GM13977 (cell line): Measurements from ENCODE around the gene ACOT7.

Source experiments
- DNase-seq: peaks from one replicate; pipeline ENCODE4 v3.0.0; 2012; ENCODE audit warnings: low spot score
- CTCF ChIP-seq: IDR thresholded peaks from 2 replicates; pipeline ENCODE4 v1.5.1; 2012; ENCODE audit warnings: mild to moderate bottlenecking, control low read depth; ENCODE audit not compliant: insufficient read depth; ENCODE audit errors: extremely low read depth, missing control alignments
- in situ Hi-C: fragments of 300-500 bp; cut with MboI; formaldehyde crosslinking; loops from one replicate; pipeline ENCODE4 v1.12.0; 2022; ENCODE audit warnings: low sequenced_read_pairs, low pct_unique_long_range_greater_than_20kb, mixed read lengths, inconsistent platforms; ENCODE audit not compliant: unreplicated experiment

ACOT7 gene

GRCh38 chr1:6359216-6360116 lies 34.1 kb downstream of the ACOT7 start:
- TF ChIP-seq CTCF: no peak
- peak; percentile 79 for DNase-seq

GRCh38 chr1:6358757-6359201 lies 34.8 kb downstream of the ACOT7 start:
- in situ Hi-C loops: no loop called here
- no peak for DNase-seq
- TF ChIP-seq CTCF: no peak

More at GRCh38 chr1:6359216-6360116, 34.1 kb downstream of the ACOT7 start:
- in situ Hi-C loops: loop anchor here (10.0 kb wide), 1 partner anchor 55 kb away; the partner anchor contains the start of gene HES2

GRCh38 chr1:6358144-6358624 lies 35.4 kb downstream of the ACOT7 start:
- no peak for DNase-seq
- no peak for TF ChIP-seq CTCF
- in situ Hi-C loops: no loop called here

- DNase-seq: no peak
- in situ Hi-C loops: no loop called here
- TF ChIP-seq CTCF: peak; percentile 45
Measured at GRCh38 chr1:6357243-6357936, 36.2 kb downstream of the ACOT7 start.

GRCh38 chr1:6355621-6356020 lies 37.9 kb downstream of the ACOT7 start:
- in situ Hi-C loops: no loop called here
- TF ChIP-seq CTCF: no peak
- DNase-seq: no peak

GRCh38 chr1:6354659-6355317 lies 38.8 kb downstream of the ACOT7 start:
- no peak for DNase-seq
- in situ Hi-C loops: no loop called here
- TF ChIP-seq CTCF: no peak
